ENCODE data around the gene TSPAN18. TPM values are rescaled to one million over a fixed set of nuclear protein-coding genes. Genes with fewer than 3 reads are reported as not detected.

Gene TSPAN18
- total and polyA plus RNA-seq, 11 donors: 40.0 to 151 (median 74.9) TPM

GRCh38 chr11:44826922-44827643 lies 100.3 kb downstream of the TSPAN18 start:
- TF ChIP-seq POLR2A (IDR thresholded peaks at IDR 0.05): no peak
- no peak for TF ChIP-seq CTCF (IDR thresholded peaks at IDR 0.05)
- H3K4me1 ChIP-seq: peaks cover 0 to 51% (median 26%) of the 10 kb centered on the region in 12 donors
- WGBS, 4 donors: 68 to 85% (median 71%) methylated on average over 7 of the region's 7 CpGs
- ATAC-seq (peak in 2 of 4 donors; percentile 22 to 24), DNase-seq (no peak)
- no peaks in the 10 kb centered on the region for H3K36me3 ChIP-seq
- peaks cover 0 to 6% (median 0%) of the 10 kb centered on the region in 12 donors for H3K9me3 ChIP-seq
- H3K27ac ChIP-seq: peak overlapping the region in 1 of 12 donors; percentile 16
- no peak overlapping the region for H3K4me3 ChIP-seq
- H3K27me3 ChIP-seq: no peaks in the 10 kb centered on the region
- intact Hi-C loops (cut with DNase I): no loop called here

- Histone ChIP-seq H3K9me3 (peaks cover 0 to under 1% (median 0%) of the 10 kb centered on the region in 12 donors), H3K36me3 (no peaks in the 10 kb centered on the region), H3K4me1 (peaks cover 0 to 51% (median 26%) of the 10 kb centered on the region in 12 donors), H3K27ac (no peak overlapping the region), H3K4me3 (no peak overlapping the region), H3K27me3 (no peaks in the 10 kb centered on the region)
- 83 to 93% (median 90%) methylated on average over 5 of the region's 5 CpGs for WGBS, 4 donors
- TF ChIP-seq POLR2A (IDR thresholded peaks at IDR 0.05) (no peak), CTCF (IDR thresholded peaks at IDR 0.05) (no peak)
- intact Hi-C loops (cut with DNase I): no loop called here
- ATAC-seq (no peak), DNase-seq (no peak)
Observed at GRCh38 chr11:44828296-44828695, 101.5 kb downstream of the TSPAN18 start.

- TF ChIP-seq POLR2A (IDR thresholded peaks at IDR 0.05): no peak
- no peak for TF ChIP-seq CTCF (IDR thresholded peaks at IDR 0.05)
- Histone ChIP-seq H3K27ac (no peak overlapping the region), H3K27me3 (no peaks in the 10 kb centered on the region), H3K4me3 (no peak overlapping the region), H3K4me1 (peaks cover 0 to 52% (median 26%) of the 10 kb centered on the region in 12 donors), H3K9me3 (no peaks in the 10 kb centered on the region), H3K36me3 (no peaks in the 10 kb centered on the region)
- 85 to 94% (median 91%) methylated on average over 2 of the region's 2 CpGs for WGBS, 4 donors
- ATAC-seq (no peak), DNase-seq (no peak)
- intact Hi-C loops (cut with DNase I): no loop called here
Observed at GRCh38 chr11:44829838-44830237, 103.1 kb downstream of the TSPAN18 start.

- intact Hi-C loops (cut with DNase I): no loop called here
- Histone ChIP-seq H3K9me3 (peaks cover 0 to 3% (median 0%) of the 10 kb centered on the region in 12 donors), H3K4me1 (peaks cover 0 to 52% (median 28%) of the 10 kb centered on the region in 12 donors), H3K27ac (no peak overlapping the region), H3K27me3 (no peaks in the 10 kb centered on the region), H3K36me3 (no peaks in the 10 kb centered on the region), H3K4me3 (no peak overlapping the region)
- no peak for TF ChIP-seq CTCF (IDR thresholded peaks at IDR 0.05)
- no peak for TF ChIP-seq POLR2A (IDR thresholded peaks at IDR 0.05)
- 86 to 92% (median 90%) methylated on average over 10 of the region's 10 CpGs for WGBS, 4 donors
- DNase-seq (no peak), ATAC-seq (no peak)
Observed at GRCh38 chr11:44831605-44832394, 105.0 kb downstream of the TSPAN18 start.
